GM18526 (cell line): ENCODE measurements around the gene MYO1C.

Experiments
- POLR2A ChIP-seq: IDR thresholded peaks from 3 replicates; pipeline ENCODE4 v1.6.1; 2011; ENCODE audit not compliant: insufficient read length; ENCODE audit errors: extremely low read depth

The MYO1C gene

GRCh38 chr17:1493291-1493980 lies 950 bp upstream of the MYO1C start:
- no peak for TF ChIP-seq POLR2A

GRCh38 chr17:1491443-1492248 lies 840 bp downstream of the MYO1C start:
- TF ChIP-seq POLR2A: no peak

GRCh38 chr17:1490643-1491442 lies 1.6 kb downstream of the MYO1C start:
- TF ChIP-seq POLR2A: peak; percentile 41

GRCh38 chr17:1488826-1489270 lies 3.6 kb downstream of the MYO1C start:
- TF ChIP-seq POLR2A: no peak

- TF ChIP-seq POLR2A: peak; percentile 44
Measured at GRCh38 chr17:1487939-1488825, 4.3 kb downstream of the MYO1C start.

- peak; percentile 47 for TF ChIP-seq POLR2A
Measured at GRCh38 chr17:1486802-1487695, 5.4 kb downstream of the MYO1C start.

- peak; percentile 43 for TF ChIP-seq POLR2A
Measured at GRCh38 chr17:1485423-1486376, 6.8 kb downstream of the MYO1C start.

GRCh38 chr17:1484676-1485422 lies 7.6 kb downstream of the MYO1C start:
- no peak for TF ChIP-seq POLR2A

- TF ChIP-seq POLR2A: no peak
Measured at GRCh38 chr17:1484060-1484535, 8.4 kb downstream of the MYO1C start.

GRCh38 chr17:1482680-1483079 lies 9.8 kb downstream of the MYO1C start:
- no peak for TF ChIP-seq POLR2A

GRCh38 chr17:1481736-1482135 lies 10.8 kb downstream of the MYO1C start:
- TF ChIP-seq POLR2A: no peak

GRCh38 chr17:1480747-1481465 lies 11.6 kb downstream of the MYO1C start:
- no peak for TF ChIP-seq POLR2A
